ENCODE measurements around the gene ALK.

ALK gene

DNA sequence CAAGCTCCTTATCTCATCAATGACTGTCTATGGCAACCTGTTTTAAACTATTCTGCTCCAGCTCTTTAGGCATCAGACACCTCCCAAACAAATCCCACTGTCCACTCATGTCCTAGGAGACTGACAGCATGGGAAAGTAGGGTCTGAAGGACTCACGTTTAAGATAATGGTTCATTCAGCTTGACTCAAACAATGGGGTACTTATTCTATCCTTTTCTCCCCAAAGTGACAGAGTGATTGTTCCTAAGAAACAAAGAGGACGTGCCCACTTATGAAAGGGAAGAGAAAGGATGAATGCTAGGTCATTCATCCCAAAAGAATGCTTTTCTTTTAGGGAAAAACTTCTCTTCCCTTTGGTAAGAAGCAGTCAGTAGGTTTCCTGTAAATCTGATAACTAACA is 41.9 kb downstream of the ALK start:
- Mint-ChIP-seq H3K27me3 (peaks cover 8% of the 10 kb centered on the region), H3K27ac (no peak overlapping the region), H3K9me3 (ENCODE audit: low read depth) (peaks cover 5% of the 10 kb centered on the region), H3K4me1 (ENCODE audit: low read depth) (no peaks in the 10 kb centered on the region), H3K36me3 (no peaks in the 10 kb centered on the region), H3K4me3 (no peak overlapping the region)

DNA sequence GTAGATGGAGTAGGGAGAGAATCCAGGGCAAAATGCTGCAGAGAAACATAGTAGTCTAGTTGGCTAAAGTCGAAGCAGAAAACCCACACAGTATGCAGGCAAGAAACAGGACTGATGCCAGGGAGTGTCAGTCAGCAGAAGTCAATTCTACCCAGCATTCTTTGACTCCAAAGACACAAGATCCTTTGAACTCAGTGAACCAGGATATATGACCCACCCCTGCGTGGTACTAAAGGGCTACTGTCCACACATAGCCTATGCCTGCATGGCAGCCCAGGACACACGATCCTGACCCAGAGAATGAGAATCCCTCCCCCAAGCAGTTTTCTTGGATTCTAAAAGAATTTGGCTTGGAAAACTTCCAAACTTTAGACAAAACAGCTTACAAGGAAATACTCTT is 42.5 kb downstream of the ALK start:
- no peaks in the 10 kb centered on the region for H3K4me1 Mint-ChIP-seq (ENCODE audit: low read depth)
- no peak overlapping the region for H3K27ac Mint-ChIP-seq
- no peaks in the 10 kb centered on the region for H3K36me3 Mint-ChIP-seq

DNA sequence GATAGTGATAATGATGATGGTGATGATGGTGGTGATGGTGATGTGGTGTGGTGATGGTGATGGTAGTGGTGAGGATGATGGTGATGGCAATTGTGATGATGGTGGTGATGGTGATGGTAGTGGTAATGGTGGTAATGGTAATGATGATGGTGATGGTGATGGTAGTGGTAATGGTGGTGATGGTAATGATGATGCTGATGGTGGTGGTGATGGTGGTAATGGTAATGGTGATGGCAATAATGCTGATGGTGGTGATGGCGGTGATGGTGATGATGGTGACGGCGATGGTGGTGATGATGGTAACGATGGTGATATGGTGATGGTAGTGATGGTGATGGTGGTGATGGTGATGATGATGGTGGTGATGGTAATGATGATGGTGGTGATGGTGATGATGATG is 45.0 kb downstream of the ALK start:
- Mint-ChIP-seq H3K36me3 (no peaks in the 10 kb centered on the region), H3K9me3 (ENCODE audit: low read depth) (no peaks in the 10 kb centered on the region), H3K27me3 (peaks cover 7% of the 10 kb centered on the region)

More for the DNA sequence above, 42.5 kb downstream of the ALK start:
- Mint-ChIP-seq H3K27me3 (peaks cover 8% of the 10 kb centered on the region), H3K4me3 (no peak overlapping the region), H3K9me3 (ENCODE audit: low read depth) (no peaks in the 10 kb centered on the region)

DNA sequence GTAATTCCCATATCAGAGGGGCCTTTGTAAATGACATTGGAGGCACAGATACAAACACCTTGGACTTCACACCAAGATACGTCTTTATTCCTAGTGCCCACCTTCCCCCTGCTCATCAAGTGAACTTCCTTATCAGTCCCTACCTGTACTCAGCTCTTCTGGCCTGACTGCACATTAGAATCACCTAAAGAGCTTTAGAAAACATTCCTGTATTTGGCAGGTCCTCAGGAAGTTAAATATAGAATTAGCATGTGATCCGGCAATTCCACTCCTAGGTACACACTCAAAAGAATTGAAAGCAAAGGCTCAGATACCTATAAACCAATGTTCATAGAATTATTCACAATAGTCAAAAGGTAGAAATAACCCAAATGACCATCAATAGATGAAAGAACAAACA is 46.6 kb downstream of the ALK start:
- Mint-ChIP-seq H3K9me3 (ENCODE audit: low read depth) (no peaks in the 10 kb centered on the region), H3K4me1 (ENCODE audit: low read depth) (no peaks in the 10 kb centered on the region), H3K27ac (no peak overlapping the region), H3K27me3 (peaks cover 6% of the 10 kb centered on the region), H3K36me3 (no peaks in the 10 kb centered on the region), H3K4me3 (no peak overlapping the region)

More for the DNA sequence above, 45.0 kb downstream of the ALK start:
- H3K27ac Mint-ChIP-seq, result no peak overlapping the region
- no peak overlapping the region for H3K4me3 Mint-ChIP-seq
- H3K4me1 Mint-ChIP-seq (ENCODE audit: low read depth), result no peaks in the 10 kb centered on the region

DNA sequence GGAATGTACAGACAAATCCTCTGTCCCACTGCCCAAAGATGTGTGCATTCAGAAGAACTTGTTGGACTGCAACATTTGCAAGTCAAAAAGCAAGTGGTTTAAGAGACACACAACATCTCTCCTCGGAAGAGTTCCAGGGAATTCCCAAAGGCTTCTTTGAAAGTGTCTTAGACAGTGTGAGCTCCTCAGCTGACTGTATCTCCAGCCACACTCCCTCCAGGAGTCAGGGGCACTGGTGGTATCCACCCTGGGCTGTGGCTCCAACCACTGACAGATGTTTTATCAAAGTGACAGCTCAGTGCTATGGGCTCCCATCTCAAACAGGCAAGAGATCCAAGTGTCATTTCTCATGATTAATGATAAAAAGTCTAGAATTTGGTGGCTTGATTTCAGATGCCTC is 48.5 kb downstream of the ALK start:
- no peaks in the 10 kb centered on the region for H3K4me1 Mint-ChIP-seq (ENCODE audit: low read depth)
- H3K9me3 Mint-ChIP-seq (ENCODE audit: low read depth), result no peaks in the 10 kb centered on the region
- no peaks in the 10 kb centered on the region for H3K36me3 Mint-ChIP-seq
- no peak overlapping the region for H3K4me3 Mint-ChIP-seq
- H3K27me3 Mint-ChIP-seq, result peaks cover 7% of the 10 kb centered on the region
- H3K27ac Mint-ChIP-seq, result no peak overlapping the region

DNA sequence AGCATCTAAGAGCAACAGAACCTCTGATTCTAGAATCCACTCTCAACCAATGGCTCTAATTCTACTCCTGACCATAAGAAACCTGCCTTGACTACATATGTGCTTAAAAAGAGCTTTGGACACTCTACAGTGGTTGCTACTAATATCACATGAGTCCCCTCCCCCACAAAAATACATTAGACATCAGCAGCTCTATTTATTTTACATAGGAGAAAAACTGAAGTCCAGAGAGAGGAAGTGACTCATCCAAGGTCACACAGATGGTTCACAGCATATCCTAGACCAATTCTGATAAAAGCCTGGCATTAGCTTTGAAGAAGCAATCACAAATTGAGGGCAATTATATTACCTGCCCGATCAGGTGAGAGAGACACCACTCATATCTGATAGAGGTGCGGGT is 49.8 kb downstream of the ALK start:
- H3K36me3 Mint-ChIP-seq, result no peaks in the 10 kb centered on the region
- no peaks in the 10 kb centered on the region for H3K4me1 Mint-ChIP-seq (ENCODE audit: low read depth)
- no peak overlapping the region for H3K4me3 Mint-ChIP-seq
- no peaks in the 10 kb centered on the region for H3K9me3 Mint-ChIP-seq (ENCODE audit: low read depth)
- H3K27me3 Mint-ChIP-seq, result peaks cover 11% of the 10 kb centered on the region
- no peak overlapping the region for H3K27ac Mint-ChIP-seq

DNA sequence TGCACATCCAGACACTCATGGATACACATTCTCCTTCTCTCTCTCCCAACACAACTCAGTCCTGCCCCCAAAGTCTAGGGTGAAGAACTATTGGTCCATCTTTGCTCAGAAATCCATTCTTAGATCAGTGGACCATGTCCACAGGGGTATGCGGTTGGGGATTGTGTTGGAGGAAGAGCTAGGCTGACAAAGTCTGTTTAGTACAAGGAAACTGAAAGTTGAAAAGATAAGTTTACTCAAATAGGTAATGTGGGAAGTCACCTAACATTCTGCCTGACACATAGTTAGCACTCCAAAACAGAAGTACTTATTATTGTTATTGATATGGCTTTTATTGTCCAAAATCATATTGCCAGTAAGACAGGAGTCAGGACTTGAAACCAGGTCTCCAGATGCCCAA is 55.9 kb downstream of the ALK start:
- H3K9me3 Mint-ChIP-seq (ENCODE audit: low read depth), result no peaks in the 10 kb centered on the region
- peaks cover 23% of the 10 kb centered on the region for H3K27me3 Mint-ChIP-seq
- no peak overlapping the region for H3K4me3 Mint-ChIP-seq
- H3K27ac Mint-ChIP-seq, result no peak overlapping the region
- no peaks in the 10 kb centered on the region for H3K4me1 Mint-ChIP-seq (ENCODE audit: low read depth)
- H3K36me3 Mint-ChIP-seq, result no peaks in the 10 kb centered on the region

DNA sequence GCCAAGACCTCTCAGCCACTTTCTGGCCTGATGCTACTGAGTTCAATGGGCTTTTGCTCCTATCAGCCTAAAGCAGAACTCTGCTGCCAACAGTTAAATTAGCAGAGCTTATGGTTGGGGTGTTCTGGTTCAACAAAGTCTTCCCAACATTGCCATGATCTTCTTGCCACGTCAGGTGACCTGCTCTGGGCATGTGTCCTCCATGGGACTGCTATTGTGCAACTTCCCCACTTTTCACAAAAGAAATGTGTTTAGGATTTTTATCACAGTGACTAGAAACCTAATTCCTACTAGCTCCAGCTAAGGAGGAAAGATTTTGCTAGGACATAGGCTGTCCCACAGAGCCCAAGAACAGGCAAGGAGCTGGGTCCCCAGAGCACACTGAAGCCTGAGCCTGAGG is 56.4 kb downstream of the ALK start:
- no peak overlapping the region for H3K27ac Mint-ChIP-seq
- H3K9me3 Mint-ChIP-seq (ENCODE audit: low read depth), result no peaks in the 10 kb centered on the region
- no peaks in the 10 kb centered on the region for H3K4me1 Mint-ChIP-seq (ENCODE audit: low read depth)
- no peaks in the 10 kb centered on the region for H3K36me3 Mint-ChIP-seq
- H3K27me3 Mint-ChIP-seq, result peaks cover 25% of the 10 kb centered on the region
- no peak overlapping the region for H3K4me3 Mint-ChIP-seq

DNA sequence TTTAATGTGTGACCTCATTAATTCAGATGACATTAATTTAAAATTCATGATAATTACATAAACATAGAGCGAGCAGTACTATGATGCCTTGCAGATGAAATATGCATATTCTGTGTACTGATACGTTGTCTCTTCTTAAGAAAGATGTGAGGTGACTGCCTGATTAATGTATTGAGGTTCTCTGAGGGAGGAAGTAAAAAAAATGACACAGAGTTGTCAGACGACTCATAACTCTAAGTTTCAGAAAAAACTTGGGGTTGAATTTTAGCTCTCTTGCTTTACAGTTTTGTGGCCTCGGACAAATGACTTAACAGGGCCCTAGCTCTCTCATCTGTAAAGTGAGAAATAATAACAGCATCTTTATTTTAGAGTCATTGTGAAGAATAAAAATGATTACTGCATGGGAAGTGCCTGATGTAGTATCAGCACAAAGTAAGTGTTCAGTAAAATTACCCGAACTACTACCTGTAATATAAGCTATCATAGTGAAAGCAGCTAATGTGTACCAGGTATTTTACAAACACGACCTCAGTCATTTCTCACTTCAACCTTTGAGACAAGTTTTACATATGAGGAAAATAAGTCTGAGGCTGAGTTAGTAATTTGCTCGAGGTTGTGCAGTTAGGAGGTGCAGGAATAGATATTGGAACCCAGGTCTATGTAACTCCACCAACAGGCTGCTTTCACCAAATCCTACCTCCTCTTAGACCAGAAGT is 65.3 kb downstream of the ALK start:
- Mint-ChIP-seq H3K9me3 (ENCODE audit: low read depth) (peaks cover 5% of the 10 kb centered on the region), H3K4me3 (no peak overlapping the region), H3K27ac (no peak overlapping the region), H3K36me3 (no peaks in the 10 kb centered on the region), H3K4me1 (ENCODE audit: low read depth) (no peaks in the 10 kb centered on the region), H3K27me3 (peaks cover 29% of the 10 kb centered on the region)

DNA sequence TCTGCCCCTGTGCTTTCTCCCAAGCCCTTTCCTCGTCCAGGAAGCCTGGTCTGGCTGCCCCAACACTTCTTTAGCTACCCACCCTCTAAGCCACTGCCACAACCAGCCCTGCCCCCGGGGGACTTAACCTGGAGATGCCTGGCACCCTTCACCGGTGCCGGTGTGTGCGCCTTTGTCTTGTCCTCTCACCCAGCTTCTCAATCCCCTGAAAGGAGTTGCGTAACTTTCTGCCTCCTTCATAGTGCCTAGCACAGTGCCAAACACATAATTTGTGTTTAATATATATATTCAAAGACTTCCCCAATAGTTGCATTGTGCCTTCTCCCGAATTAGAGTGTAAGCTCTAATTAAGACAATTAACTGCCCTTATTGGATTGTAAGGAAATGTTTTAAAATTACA is 70.6 kb downstream of the ALK start:
- H3K27me3 Mint-ChIP-seq, result peaks cover 7% of the 10 kb centered on the region
- no peak overlapping the region for H3K27ac Mint-ChIP-seq
- H3K9me3 Mint-ChIP-seq (ENCODE audit: low read depth), result peaks cover 5% of the 10 kb centered on the region
- no peaks in the 10 kb centered on the region for H3K36me3 Mint-ChIP-seq
- H3K4me3 Mint-ChIP-seq, result no peak overlapping the region
- H3K4me1 Mint-ChIP-seq (ENCODE audit: low read depth), result no peaks in the 10 kb centered on the region

DNA sequence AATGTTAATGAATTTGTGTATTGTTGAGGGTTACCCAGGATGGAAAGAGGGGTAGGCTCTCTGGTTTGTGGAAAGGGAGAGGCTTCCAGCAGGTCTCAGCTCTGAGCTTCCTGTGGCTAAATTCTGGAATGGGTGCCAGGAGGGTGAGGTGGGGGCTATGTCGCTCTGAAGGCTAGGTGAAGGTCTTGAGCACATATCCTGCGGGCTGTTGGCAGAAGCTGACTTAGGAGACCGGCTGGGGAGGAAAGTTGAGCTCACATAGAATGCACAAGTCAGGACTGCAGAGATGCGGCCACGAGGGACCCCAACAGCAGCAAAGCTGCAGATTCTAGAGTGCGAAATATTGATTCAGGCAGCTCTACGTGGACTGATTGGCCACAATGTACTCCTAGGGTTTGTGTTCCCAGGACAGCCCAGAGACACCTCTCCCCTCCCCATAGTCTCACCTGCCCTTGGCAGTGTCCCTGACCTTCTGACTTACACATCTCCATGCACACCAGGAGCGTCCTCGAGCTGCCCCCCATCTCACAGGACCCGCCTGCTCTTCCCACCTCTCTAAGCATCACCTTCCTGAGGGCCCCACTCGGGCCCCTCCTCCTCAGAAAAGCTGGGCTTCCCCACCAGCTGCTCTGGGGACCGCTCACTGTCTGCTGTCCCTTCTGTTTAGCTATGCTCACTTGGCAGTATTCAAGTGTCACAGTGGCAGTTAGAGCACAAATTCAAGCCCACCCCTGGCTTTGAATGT is 72.6 kb downstream of the ALK start:
- peaks cover 5% of the 10 kb centered on the region for H3K9me3 Mint-ChIP-seq (ENCODE audit: low read depth)
- no peaks in the 10 kb centered on the region for H3K4me1 Mint-ChIP-seq (ENCODE audit: low read depth)
- H3K27ac Mint-ChIP-seq, result no peak overlapping the region
- H3K27me3 Mint-ChIP-seq, result peaks cover 5% of the 10 kb centered on the region
- H3K36me3 Mint-ChIP-seq, result no peaks in the 10 kb centered on the region
- no peak overlapping the region for H3K4me3 Mint-ChIP-seq

DNA sequence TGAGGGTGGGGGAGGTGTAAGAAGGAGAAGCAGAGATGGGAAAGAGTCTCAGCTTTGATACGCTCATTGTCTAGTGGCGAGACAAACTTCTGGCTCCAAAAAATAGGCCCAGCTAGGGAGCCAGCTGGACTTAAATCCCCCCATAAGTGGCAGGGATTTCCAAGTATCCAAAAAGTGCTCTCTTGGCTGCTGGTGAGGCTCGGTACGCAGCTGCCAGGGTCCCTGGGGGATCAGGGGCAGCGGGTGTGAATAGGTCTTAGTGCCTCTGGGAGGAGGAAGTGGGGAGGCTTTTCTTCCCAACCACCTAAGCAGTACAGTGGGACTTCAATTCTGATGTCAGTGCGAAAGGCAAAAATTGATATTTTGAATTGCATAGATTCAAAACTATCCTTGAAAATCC is 73.5 kb downstream of the ALK start:
- H3K4me1 Mint-ChIP-seq (ENCODE audit: low read depth), result no peaks in the 10 kb centered on the region
- peaks cover 8% of the 10 kb centered on the region for H3K27me3 Mint-ChIP-seq
- H3K27ac Mint-ChIP-seq, result no peak overlapping the region
- no peaks in the 10 kb centered on the region for H3K9me3 Mint-ChIP-seq (ENCODE audit: low read depth)
- no peaks in the 10 kb centered on the region for H3K36me3 Mint-ChIP-seq
- H3K4me3 Mint-ChIP-seq, result no peak overlapping the region

DNA sequence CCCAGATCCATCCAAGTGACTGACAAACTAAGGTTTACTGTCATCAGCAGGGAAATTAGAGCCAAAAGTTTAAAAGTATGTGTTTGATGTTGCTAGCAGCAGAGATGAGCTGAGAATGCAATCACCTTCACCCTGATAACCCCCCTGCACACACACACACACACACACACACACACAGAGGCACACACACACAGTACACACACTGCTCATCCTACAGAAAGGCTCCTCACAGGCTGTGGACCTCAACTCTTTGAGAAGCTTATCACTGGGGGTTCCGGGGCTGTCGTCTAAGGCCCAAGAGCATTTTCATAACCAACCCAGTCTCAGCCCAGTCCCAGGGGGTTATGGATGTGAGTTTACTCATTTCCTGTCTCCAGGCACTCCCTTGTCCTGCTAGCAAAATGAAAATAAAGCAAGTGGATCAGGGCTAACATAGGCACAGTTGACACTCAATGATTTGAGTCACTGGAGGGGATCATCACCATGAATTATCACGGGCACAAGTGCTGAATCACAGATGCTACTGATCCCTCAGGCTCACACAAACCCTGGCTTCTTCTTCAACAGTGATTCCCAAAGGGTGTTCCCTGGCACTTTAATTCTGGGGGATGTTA is 76.6 kb downstream of the ALK start:
- H3K4me1 Mint-ChIP-seq (ENCODE audit: low read depth), result no peaks in the 10 kb centered on the region
- H3K27me3 Mint-ChIP-seq, result peaks cover 14% of the 10 kb centered on the region
- H3K27ac Mint-ChIP-seq, result no peak overlapping the region
- no peaks in the 10 kb centered on the region for H3K36me3 Mint-ChIP-seq
- no peak overlapping the region for H3K4me3 Mint-ChIP-seq
- no peaks in the 10 kb centered on the region for H3K9me3 Mint-ChIP-seq (ENCODE audit: low read depth)

DNA sequence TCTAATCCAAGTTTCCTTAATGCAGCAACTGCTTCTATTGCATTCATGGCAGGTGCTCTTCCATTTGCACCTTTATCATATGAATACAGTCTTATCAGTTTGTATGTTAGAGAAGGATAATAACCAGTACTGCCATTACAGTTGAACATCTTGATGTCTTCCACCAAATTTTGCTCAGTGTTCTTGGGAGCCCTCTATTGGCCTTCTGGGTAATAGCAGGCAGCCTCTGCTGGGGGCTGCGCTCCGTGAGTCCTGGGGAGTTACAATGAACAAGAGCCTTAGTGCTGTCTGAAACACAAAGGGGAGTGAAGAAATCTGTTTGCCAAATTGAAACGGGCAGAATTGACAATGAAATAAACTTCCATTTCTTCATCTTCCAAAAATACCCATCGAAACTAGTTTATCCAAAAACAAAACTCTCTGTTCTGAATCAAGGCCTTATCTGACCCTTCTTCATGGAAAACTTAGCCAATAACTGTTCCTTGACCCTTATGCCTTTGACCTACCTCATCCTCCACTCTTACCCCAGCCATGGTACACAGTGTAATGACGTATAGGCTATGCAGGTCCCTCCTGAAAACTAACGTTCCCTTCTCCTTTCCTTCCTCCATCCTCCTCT is 79.9 kb downstream of the ALK start:
- H3K27ac Mint-ChIP-seq, result no peak overlapping the region
- H3K4me1 Mint-ChIP-seq (ENCODE audit: low read depth), result no peaks in the 10 kb centered on the region
- peaks cover 14% of the 10 kb centered on the region for H3K27me3 Mint-ChIP-seq
- H3K4me3 Mint-ChIP-seq, result no peak overlapping the region
- H3K36me3 Mint-ChIP-seq, result no peaks in the 10 kb centered on the region
- peaks cover 17% of the 10 kb centered on the region for H3K9me3 Mint-ChIP-seq (ENCODE audit: low read depth)

DNA sequence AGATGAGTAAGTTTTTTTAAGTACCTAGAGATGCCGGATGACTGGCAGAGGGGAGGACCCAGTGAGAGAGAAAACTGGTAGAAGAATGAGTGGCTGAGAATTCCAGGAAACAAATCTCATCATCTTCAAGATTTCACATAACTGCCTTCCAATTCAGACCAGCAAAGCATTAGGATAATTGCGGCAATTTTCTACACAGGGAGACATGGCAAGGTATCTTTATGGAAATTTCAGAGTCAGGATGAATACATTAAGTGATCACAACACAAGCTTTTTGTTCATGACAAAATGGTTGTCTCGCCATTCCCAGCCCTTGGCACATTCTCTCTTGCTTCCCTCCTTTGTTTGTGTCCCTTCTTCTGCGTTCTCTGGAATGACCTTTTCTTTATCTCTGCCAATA is 82.1 kb downstream of the ALK start:
- Mint-ChIP-seq H3K36me3 (no peaks in the 10 kb centered on the region), H3K27ac (no peak overlapping the region), H3K27me3 (peaks cover 12% of the 10 kb centered on the region)

More for the DNA sequence above, 82.1 kb downstream of the ALK start:
- Mint-ChIP-seq H3K4me3 (no peak overlapping the region), H3K9me3 (ENCODE audit: low read depth) (peaks cover 17% of the 10 kb centered on the region), H3K4me1 (ENCODE audit: low read depth) (no peaks in the 10 kb centered on the region)
